A549 (cell line): ENCODE results near the gene PTPN9. TPM values are rescaled to one million over a fixed set of nuclear protein-coding genes. Genes with fewer than 3 reads are reported as not detected.
A peak's percentile ranks its signal among the peaks of the same experiment; 100 is the strongest.

ENCODE experiments used
- ATAC-seq, 2 experiments: fragments of 200-7000 bp in 1 of 2; fragments of >200 bp in 1 of 2; cut with Nextera tagmentation in 1 of 2; cut with Tn5 transposase in 1 of 2; 3 replicates each; pipeline versions ENCODE4 v1.8.0 to v1.9.1; 2018 to 2020; ENCODE audit warnings: mild to moderate bottlenecking in 1 of 2, moderate library complexity in 1 of 2
- CTCF ChIA-PET: fragments of 300-600 bp; sonication (Branson Sonifier 250); formaldehyde crosslinking; extraction: SDS; loops from one replicate; lab custom pipeline; 2021; ENCODE audit warnings: antibody characterized with exemption, inconsistent platforms; lab: Yijun Ruan, JAX
- POLR2A ChIA-PET: fragments of 350-600 bp; formaldehyde crosslinking; extraction: SDS; loops from one replicate; lab custom pipeline; 2021; ENCODE audit warnings: antibody characterized with exemption, inconsistent platforms; lab: Yijun Ruan, JAX
- DNase-seq, 2 experiments: peaks; one replicate each; pipeline versions ENCODE4 v3.0.0 to v3.0.0-alpha.2; 2011 to 2016; ENCODE audit warnings: low read depth in 1 of 2, low spot score in 1 of 2
- FAIRE-seq: peaks from 2 replicates; lab custom pipeline; 2011; peaks lifted over from hg19 to GRCh38; lab: Jason Lieb, UNC
- H3K27ac ChIP-seq, 2 experiments: fragments of >200 bp; sonication (Bioruptor Twin); formaldehyde crosslinking; 3 replicates each; pipeline ENCODE4 v1.5.1; 2016 to 2017
- H3K4me1 ChIP-seq: fragments of >200 bp; sonication (Bioruptor Twin); formaldehyde crosslinking; 3 replicates; pipeline ENCODE4 v1.6.1; 2016
- H3K4me2 ChIP-seq: fragments of >200 bp; sonication (Bioruptor Twin); formaldehyde crosslinking; 3 replicates; pipeline ENCODE4 v1.6.1; 2016
- H3K4me3 ChIP-seq: fragments of >200 bp; sonication (Bioruptor Twin); formaldehyde crosslinking; 3 replicates; pipeline ENCODE4 v1.5.1; 2016
- H3K9me3 ChIP-seq: fragments of >200 bp; sonication (Bioruptor Twin); formaldehyde crosslinking; 3 replicates; pipeline ENCODE4 v1.6.1; 2016
- CBX2 ChIP-seq: fragments of 200-600 bp; sonication (generic); IDR thresholded peaks from 2 replicates; pipeline ENCODE4 v1.6.1; 2016; ENCODE audit warnings: low read depth, mild to moderate bottlenecking, borderline replicate concordance
- EHF ChIP-seq: fragments of 250-450 bp; sonication (Bioruptor Pico); IDR thresholded peaks from 2 replicates; pipeline ENCODE4 v1.5.0; 2020; ENCODE audit warnings: mild to moderate bottlenecking
- EHMT2 ChIP-seq: fragments of 200-600 bp; sonication (generic); IDR thresholded peaks from 2 replicates; pipeline ENCODE4 v1.6.1; 2016; ENCODE audit warnings: antibody characterized with exemption, low read depth, mild to moderate bottlenecking, moderate library complexity
- FOSL2 ChIP-seq, 2 experiments: fragments of 450-650 bp in 1 of 2; fragments of >200 bp in 1 of 2; sonication (Bioruptor Twin) in 1 of 2; formaldehyde crosslinking; IDR thresholded peaks; 2 replicates each; pipeline versions ENCODE4 v1.5.0 to v1.6.1; 2016 to 2020; ENCODE audit warnings: mild to moderate bottlenecking in 1 of 2, moderate library complexity in 1 of 2
- GATA3 ChIP-seq: IDR thresholded peaks from 2 replicates; pipeline ENCODE4 v1.6.1; 2012; ENCODE audit warnings: borderline replicate concordance
- POLR2A ChIP-seq: IDR thresholded peaks from 2 replicates; pipeline ENCODE4 v1.6.1; 2012; ENCODE audit warnings: mild to moderate bottlenecking, low read length
- RARB ChIP-seq: fragments of 250-450 bp; sonication (Bioruptor Pico); IDR thresholded peaks from 2 replicates; pipeline ENCODE4 v1.8.0; 2021; ENCODE audit warnings: mild to moderate bottlenecking, moderate library complexity
- ZC3H11A ChIP-seq: fragments of 450-650 bp; IDR thresholded peaks from 2 replicates; pipeline ENCODE4 v1.6.1; 2014; ENCODE audit warnings: antibody characterized with exemption, mild to moderate bottlenecking
- ZNF302 ChIP-seq: fragments of 250-450 bp; sonication (Bioruptor Pico); IDR thresholded peaks from 2 replicates; pipeline ENCODE4 v1.9.0; 2021; ENCODE audit warnings: inconsistent platforms, mild to moderate bottlenecking, moderate library complexity
- WGBS: methylation state at CpG from one replicate; pipeline ENCODE4 v1.1.6; 2017; ENCODE audit errors: missing lambda C conversion rate; 5-methylcytosine and 5-hydroxymethylcytosine counted together
- polyA plus RNA-seq, 4 experiments: library from polyadenylated mRNA; depleted of rRNA in 3 of 4; stranded (reverse); fragments of >200 nt; fragmentation: RNase III in 1 of 4; extraction: RNeasy Plus Mini Kit Qiagen cat#74134 plus additional on column Dnase treatment in 1 of 4; gene quantifications; 2 replicates in 3 of 4; 3 replicates in 1 of 4; pipeline ENCODE4 v1.2.3, GENCODE V29; 2011 to 2017
- small RNA-seq, 6 experiments: library from RNA; depleted of rRNA; stranded (forward); fragments of <200 nt; gene quantifications; one replicate each; pipeline ENCODE3, GENCODE V24; 2012

The PTPN9 gene
- polyA plus RNA-seq, 2 of the 4 experiments (the other 2 are of a cell fraction): 29.5 to 60.2 TPM

GRCh38 chr15:75420698-75421097 is 158.4 kb downstream of the PTPN9 start:
- Histone ChIP-seq H3K4me2 (peak overlapping the region; percentile 1; the same call in 1 of the 3 replicates), H3K4me1 (peaks cover 14% of the 10 kb centered on the region; the same call in 2 of the 3 replicates), H3K9me3 (no peaks in the 10 kb centered on the region), H3K27ac (no peak overlapping the region), H3K4me3 (no peak overlapping the region)
- FAIRE-seq (no peak), DNase-seq (no peak), ATAC-seq (no peak)
- TF ChIP-seq CBX2 (no peak), FOSL2 (IDR thresholded peaks at IDR 0.05) (no peak), FOSL2 (CRISPR knock-in tag; IDR thresholded peaks at IDR 0.05) (peak; percentile 65)
- CTCF ChIA-PET: interaction anchor here (0.6 to 1.5 kb wide), 5 partner anchors 11 to 789 kb away, joined by 3 to 4 read pairs (median 3); no protein-coding TSS in a partner anchor
- POLR2A ChIA-PET: no interaction called here

DNA sequence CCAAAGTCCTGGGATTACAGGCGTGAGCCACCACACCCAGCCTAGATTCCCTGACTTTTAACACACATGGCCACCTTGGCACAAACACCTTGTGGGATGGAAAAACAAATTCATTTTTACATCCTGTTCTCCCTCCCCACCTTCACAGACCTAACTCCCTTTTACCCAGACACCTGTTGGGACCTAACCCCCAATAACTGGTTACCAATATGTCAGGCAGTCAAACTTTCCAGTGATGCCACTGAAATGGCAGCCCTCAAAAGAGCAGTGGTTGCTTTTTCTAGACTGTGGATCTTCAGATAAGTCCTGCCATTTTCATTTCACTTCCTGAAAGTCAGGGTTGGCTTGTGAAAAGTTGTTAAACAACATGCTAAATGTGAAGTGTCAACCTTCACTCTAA is 162.5 kb downstream of the PTPN9 start:
- Histone ChIP-seq H3K9me3 (no peaks in the 10 kb centered on the region), H3K4me1 (peaks cover 14% of the 10 kb centered on the region; the same call in 2 of the 3 replicates), H3K27ac (no peak overlapping the region), H3K4me3 (no peak overlapping the region), H3K4me2 (no peak overlapping the region)
- WGBS: 92% methylated on average over 1 of the region's 1 CpG
- CTCF ChIA-PET: interaction anchor here (1.4 to 3.3 kb wide), 2 partner anchors 11 to 14 kb away, joined by 3 to 14 read pairs; no protein-coding TSS in a partner anchor
- no peak for DNase-seq
- FAIRE-seq: no peak
- no peak for ATAC-seq
- POLR2A ChIA-PET: interaction anchor here (0.7 kb wide), 1 partner anchor 37 kb away, joined by 3 read pairs; no protein-coding TSS in a partner anchor
- no peak for TF ChIP-seq GATA3
- TF ChIP-seq ZC3H11A: no peak
- TF ChIP-seq ZNF302 (CRISPR knock-in tag): no peak
- TF ChIP-seq POLR2A: no peak
- no peak for TF ChIP-seq EHF (CRISPR knock-in tag)
- no peak for TF ChIP-seq EHMT2
- TF ChIP-seq RARB: no peak

Small RNA genes within 50 kb of the gene (small RNA-seq; reads per million reads assigned to genes)
- gene AC105036.1: 0 reads per million in 6 experiments
- 0 reads per million in 6 experiments for gene AC105036.2

Other genes starting within 250 kb of the PTPN9 start
- 88.0 and 98.3 TPM in 2 replicates for gene COMMD4, start 243.3 kb downstream of the PTPN9 start, polyA plus RNA-seq (2011; rRNA removed)
- 203 to 222 TPM (median 220 TPM) in 3 replicates for gene COMMD4, start 243.3 kb downstream of the PTPN9 start, polyA plus RNA-seq (2017; fragmentation: RNase III; extraction: RNeasy Plus Mini Kit Qiagen cat#74134 plus additional on column Dnase treatment)
- gene NEIL1, start 232.3 kb downstream of the PTPN9 start, polyA plus RNA-seq (2011; rRNA removed): 3.2 and 5.6 TPM in 2 replicates
- 4.9 to 7.2 TPM (median 6.8 TPM) in 3 replicates for gene NEIL1, start 232.3 kb downstream of the PTPN9 start, polyA plus RNA-seq (2017; fragmentation: RNase III; extraction: RNeasy Plus Mini Kit Qiagen cat#74134 plus additional on column Dnase treatment)
- gene MAN2C1, start 210.7 kb downstream of the PTPN9 start, polyA plus RNA-seq (2011; rRNA removed): 47.7 and 66.3 TPM in 2 replicates
- 114 to 126 TPM (median 117 TPM) in 3 replicates for gene MAN2C1, start 210.7 kb downstream of the PTPN9 start, polyA plus RNA-seq (2017; fragmentation: RNase III; extraction: RNeasy Plus Mini Kit Qiagen cat#74134 plus additional on column Dnase treatment)
- gene SIN3A, start 127.6 kb downstream of the PTPN9 start, polyA plus RNA-seq (2011; rRNA removed): 46.8 and 48.7 TPM in 2 replicates
- gene SIN3A, start 127.6 kb downstream of the PTPN9 start, polyA plus RNA-seq (2017; fragmentation: RNase III; extraction: RNeasy Plus Mini Kit Qiagen cat#74134 plus additional on column Dnase treatment): 33.9 to 38.6 TPM (median 35.9 TPM) in 3 replicates
- gene SNUPN, start 46.4 kb upstream of the PTPN9 start, polyA plus RNA-seq (2011; rRNA removed): 33.6 and 38.5 TPM in 2 replicates
- gene SNUPN, start 46.4 kb upstream of the PTPN9 start, polyA plus RNA-seq (2017; fragmentation: RNase III; extraction: RNeasy Plus Mini Kit Qiagen cat#74134 plus additional on column Dnase treatment): 29.2 to 30.1 TPM (median 30.1 TPM) in 3 replicates
- gene IMP3, start 60.9 kb upstream of the PTPN9 start, polyA plus RNA-seq (2011; rRNA removed): 80.6 and 94.7 TPM in 2 replicates
- gene IMP3, start 60.9 kb upstream of the PTPN9 start, polyA plus RNA-seq (2017; fragmentation: RNase III; extraction: RNeasy Plus Mini Kit Qiagen cat#74134 plus additional on column Dnase treatment): 87.1 to 90.0 TPM (median 88.6 TPM) in 3 replicates
- gene SNX33, start 68.6 kb upstream of the PTPN9 start, polyA plus RNA-seq (2011; rRNA removed): 8.4 and 10.7 TPM in 2 replicates
- 8.1 to 11.6 TPM (median 11.2 TPM) in 3 replicates for gene SNX33, start 68.6 kb upstream of the PTPN9 start, polyA plus RNA-seq (2017; fragmentation: RNase III; extraction: RNeasy Plus Mini Kit Qiagen cat#74134 plus additional on column Dnase treatment)
- 0.01 TPM in 2 replicates for gene CSPG4, start 133.5 kb upstream of the PTPN9 start, polyA plus RNA-seq (2011; rRNA removed)
- gene CSPG4, start 133.5 kb upstream of the PTPN9 start, polyA plus RNA-seq (2017; fragmentation: RNase III; extraction: RNeasy Plus Mini Kit Qiagen cat#74134 plus additional on column Dnase treatment): 0.01 to 0.06 TPM (median 0.04 TPM) in 3 replicates